Natural killer cell treated with Interleukin-12 subunit alpha and Interleukin-12 subunit beta and Interleukin-15 and Interleukin-18, amount 100 ng/mL, for 72 hours (primary cell): ENCODE measurements around the gene MFSD1. TPM values are rescaled to one million over a fixed set of nuclear protein-coding genes. Genes with fewer than 3 reads are reported as not detected.
A peak's percentile ranks its signal among the peaks of the same experiment; 100 is the strongest.
"Not testable (repeated sequence)": the region's sequence is repeated elsewhere in the genome, so short reads cannot be mapped to it uniquely, and the experiment has no call there.

ENCODE experiments used
- ATAC-seq, 2 donors: fragments of 150-1000 bp; cut with Tn5 transposase in 1 of 2; sonication (Bioruptor Pico), chemical (Tn5 transposase) in 1 of 2; 2 replicates each; pipeline ENCODE4 v1.10.0; 2021
- DNase-seq: peaks from one replicate; pipeline ENCODE4 v3.0.0; 2022; ENCODE audit warnings: low spot score
- H3K27ac Mint-ChIP-seq, 2 donors: 1 replicate in 1 of 2; 2 replicates in 1 of 2; pipeline ENCODE4 v1.8.0; 2022; ENCODE audit warnings: mixed read lengths in 2 of 2, mild to moderate bottlenecking in 1 of 2, moderate library complexity in 1 of 2
- H3K27me3 Mint-ChIP-seq, 2 donors: 1 replicate in 1 of 2; 2 replicates in 1 of 2; pipeline ENCODE4 v1.8.0; 2022; ENCODE audit warnings: mixed read lengths in 2 of 2
- H3K36me3 Mint-ChIP-seq: one replicate; pipeline ENCODE4 v1.8.0; 2022; ENCODE audit warnings: mixed read lengths
- H3K4me1 Mint-ChIP-seq, 2 donors: 1 replicate in 1 of 2; 2 replicates in 1 of 2; pipeline ENCODE4 v1.8.0; 2022; ENCODE audit warnings: low read depth in 2 of 2, mixed read lengths in 2 of 2, mild to moderate bottlenecking in 1 of 2
- H3K4me3 Mint-ChIP-seq: one replicate; pipeline ENCODE4 v1.8.0; 2022; ENCODE audit warnings: mixed read lengths
- H3K9me3 Mint-ChIP-seq: 2 replicates; pipeline ENCODE4 v1.8.0; 2022; ENCODE audit warnings: mixed read lengths
- total RNA-seq, 2 donors: library from RNA; stranded (reverse); gene quantifications; one replicate each; pipeline ENCODE4 v1.2.3, GENCODE V29; 2022

The MFSD1 gene
- total RNA-seq, 2 donors from 2014 or later, result 21.9 to 25.5 TPM

GRCh38 chr3:158785972-158786371 is 15.9 kb upstream of the MFSD1 start:
- Mint-ChIP-seq H3K27ac (no peak overlapping the region), H3K36me3 (no peaks in the 10 kb centered on the region), H3K27me3 (no peaks in the 10 kb centered on the region), H3K4me3 (no peak overlapping the region), H3K9me3 (no peaks in the 10 kb centered on the region), H3K4me1 (peaks cover 0 to under 1% of the 10 kb centered on the region in 2 donors)
- ATAC-seq (no peak), DNase-seq (no peak)

GRCh38 chr3:158788446-158788845 is 13.4 kb upstream of the MFSD1 start:
- H3K4me3 Mint-ChIP-seq, result no peak overlapping the region
- peaks cover 0 to 3% of the 10 kb centered on the region in 2 donors for H3K27me3 Mint-ChIP-seq
- peaks cover 2 to 5% of the 10 kb centered on the region in 2 donors for H3K4me1 Mint-ChIP-seq
- DNase-seq (no peak), ATAC-seq (no peak)
- H3K27ac Mint-ChIP-seq, result no peak overlapping the region
- no peaks in the 10 kb centered on the region for H3K9me3 Mint-ChIP-seq
- no peaks in the 10 kb centered on the region for H3K36me3 Mint-ChIP-seq

- Mint-ChIP-seq H3K27me3 (peaks cover 0 to 6% of the 10 kb centered on the region in 2 donors), H3K27ac (no peak overlapping the region), H3K4me3 (no peak overlapping the region), H3K9me3 (no peaks in the 10 kb centered on the region), H3K36me3 (no peaks in the 10 kb centered on the region), H3K4me1 (peaks cover 2 to 5% of the 10 kb centered on the region in 2 donors)
- ATAC-seq (no peak), DNase-seq (no peak)
Measured at GRCh38 chr3:158789592-158789991, 12.3 kb upstream of the MFSD1 start.

- Mint-ChIP-seq H3K4me1 (peaks cover 2 to 5% of the 10 kb centered on the region in 2 donors), H3K36me3 (no peaks in the 10 kb centered on the region), H3K4me3 (peak overlapping the region; percentile 40), H3K27ac (peak overlapping the region in 1 of 2 donors; percentile 50), H3K9me3 (no peaks in the 10 kb centered on the region), H3K27me3 (peaks cover 8 to 9% of the 10 kb centered on the region in 2 donors)
- DNase-seq, result no peak
- no peak for ATAC-seq
Measured at GRCh38 chr3:158790901-158791589, 10.8 kb upstream of the MFSD1 start.

GRCh38 chr3:158791590-158791920 is 10.3 kb upstream of the MFSD1 start:
- not testable (repeated sequence) for H3K27me3 Mint-ChIP-seq

GRCh38 chr3:158792709-158793108 is 9.1 kb upstream of the MFSD1 start:
- H3K9me3 Mint-ChIP-seq, result no peaks in the 10 kb centered on the region

More at GRCh38 chr3:158791590-158791920, 10.3 kb upstream of the MFSD1 start:
- H3K4me3 Mint-ChIP-seq, H3K36me3 Mint-ChIP-seq, H3K9me3 Mint-ChIP-seq, DNase-seq, H3K4me1 Mint-ChIP-seq, ATAC-seq: not testable (repeated sequence)
- H3K27ac Mint-ChIP-seq, result peak overlapping the region in 1 of 2 donors; percentile 50

GRCh38 chr3:158794206-158794605 is 7.6 kb upstream of the MFSD1 start:
- DNase-seq (no peak), ATAC-seq (no peak)
- H3K27ac Mint-ChIP-seq, result no peak overlapping the region
- no peaks in the 10 kb centered on the region for H3K9me3 Mint-ChIP-seq
- H3K4me3 Mint-ChIP-seq, result no peak overlapping the region
- H3K4me1 Mint-ChIP-seq, result peaks cover 2 to 5% of the 10 kb centered on the region in 2 donors
- H3K27me3 Mint-ChIP-seq, result peaks cover 8 to 9% of the 10 kb centered on the region in 2 donors
- H3K36me3 Mint-ChIP-seq, result no peaks in the 10 kb centered on the region

More at GRCh38 chr3:158792709-158793108, 9.1 kb upstream of the MFSD1 start:
- peaks cover 8 to 9% of the 10 kb centered on the region in 2 donors for H3K27me3 Mint-ChIP-seq
- H3K4me3 Mint-ChIP-seq, result no peak overlapping the region
- H3K27ac Mint-ChIP-seq, result no peak overlapping the region
- no peaks in the 10 kb centered on the region for H3K36me3 Mint-ChIP-seq
- no peak for ATAC-seq
- peaks cover 2 to 5% of the 10 kb centered on the region in 2 donors for H3K4me1 Mint-ChIP-seq
- no peak for DNase-seq

- Mint-ChIP-seq H3K27me3 (peaks cover 8 to 9% of the 10 kb centered on the region in 2 donors), H3K4me1 (peaks cover 2 to 5% of the 10 kb centered on the region in 2 donors)
Measured at GRCh38 chr3:158794936-158795518, 6.8 kb upstream of the MFSD1 start.

GRCh38 chr3:158801201-158801600 is 653 bp upstream of the MFSD1 start:
- Mint-ChIP-seq H3K4me3 (peak overlapping the region; percentile 85), H3K27me3 (no peaks in the 10 kb centered on the region), H3K9me3 (no peaks in the 10 kb centered on the region), H3K27ac (peak overlapping the region; percentile 70 to 88), H3K4me1 (peaks cover 9 to 21% of the 10 kb centered on the region in 2 donors), H3K36me3 (no peaks in the 10 kb centered on the region)
- DNase-seq, result no peak
- no peak for ATAC-seq

More at GRCh38 chr3:158794936-158795518, 6.8 kb upstream of the MFSD1 start:
- H3K4me3 Mint-ChIP-seq, result no peak overlapping the region
- H3K36me3 Mint-ChIP-seq, result no peaks in the 10 kb centered on the region
- no peak overlapping the region for H3K27ac Mint-ChIP-seq
- no peak for DNase-seq
- no peak for ATAC-seq
- no peaks in the 10 kb centered on the region for H3K9me3 Mint-ChIP-seq

GRCh38 chr3:158802409-158803268 is 785 bp downstream of the MFSD1 start:
- Mint-ChIP-seq H3K9me3 (no peaks in the 10 kb centered on the region), H3K27ac (peak overlapping the region; percentile 70 to 88), H3K27me3 (no peaks in the 10 kb centered on the region), H3K4me1 (peaks cover 9 to 22% of the 10 kb centered on the region in 2 donors), H3K36me3 (peaks cover under 1% of the 10 kb centered on the region), H3K4me3 (peak overlapping the region; percentile 85)
- DNase-seq (no peak), ATAC-seq (peak; percentile 1 to 31)

- peaks cover 9 to 28% of the 10 kb centered on the region in 2 donors for H3K4me1 Mint-ChIP-seq
- no peak for ATAC-seq
- no peak overlapping the region for H3K27ac Mint-ChIP-seq
- no peaks in the 10 kb centered on the region for H3K27me3 Mint-ChIP-seq
- H3K36me3 Mint-ChIP-seq, result peaks cover 7% of the 10 kb centered on the region
- DNase-seq, result no peak
- H3K4me3 Mint-ChIP-seq, result no peak overlapping the region
- no peaks in the 10 kb centered on the region for H3K9me3 Mint-ChIP-seq
Measured at GRCh38 chr3:158804441-158804840, 2.6 kb downstream of the MFSD1 start.

GRCh38 chr3:158808697-158809096 is 6.8 kb downstream of the MFSD1 start:
- peaks cover 4 to 10% of the 10 kb centered on the region in 2 donors for H3K4me1 Mint-ChIP-seq
- no peaks in the 10 kb centered on the region for H3K27me3 Mint-ChIP-seq
- H3K4me3 Mint-ChIP-seq, result no peak overlapping the region
- H3K9me3 Mint-ChIP-seq, result no peaks in the 10 kb centered on the region
- H3K27ac Mint-ChIP-seq, result no peak overlapping the region
- ATAC-seq, result no peak
- peaks cover 16% of the 10 kb centered on the region for H3K36me3 Mint-ChIP-seq
- DNase-seq, result no peak

GRCh38 chr3:158809642-158810041 is 7.8 kb downstream of the MFSD1 start:
- H3K27me3 Mint-ChIP-seq, result no peaks in the 10 kb centered on the region
- peak overlapping the region in 1 of 2 donors; percentile 2 for H3K27ac Mint-ChIP-seq
- H3K4me3 Mint-ChIP-seq, result no peak overlapping the region
- ATAC-seq, result peak in 1 of 2 donors; percentile 76
- H3K9me3 Mint-ChIP-seq, result no peaks in the 10 kb centered on the region
- H3K36me3 Mint-ChIP-seq, result peaks cover 16% of the 10 kb centered on the region
- H3K4me1 Mint-ChIP-seq, result peaks cover 4 to 7% of the 10 kb centered on the region in 2 donors
- DNase-seq, result no peak
